MCF 10A (cell line): Measurements from ENCODE around the gene GPR173. TPM values are rescaled to one million over a fixed set of nuclear protein-coding genes. Genes with fewer than 3 reads are reported as not detected.

Experiments used
- Bru-seq: library from RNA; stranded (reverse); fragments of 400-500 nt; gene quantifications from one replicate; lab custom pipeline; 2021; lab: Mats Ljungman, UMichigan
- BruChase-seq, 2 experiments: library from RNA; stranded (reverse); fragments of 400-500 nt; gene quantifications; one replicate each; lab custom pipeline; 2021; lab: Mats Ljungman, UMichigan
- BruUV-seq: library from RNA; stranded (reverse); fragments of 400-500 nt; replicated peaks from 2 replicates; lab custom pipeline; 2021; lab: Mats Ljungman, UMichigan
- CTCF ChIA-PET: fragments of 300-600 bp; sonication (Branson Sonifier 250); formaldehyde crosslinking; extraction: SDS; loops from one replicate; lab custom pipeline; 2021; ENCODE audit warnings: antibody characterized with exemption, inconsistent platforms; lab: Yijun Ruan, JAX
- POLR2A ChIA-PET: fragments of 300-600, 350-650 bp; sonication (Branson Sonifier 250); formaldehyde crosslinking; extraction: SDS; loops from one replicate; lab custom pipeline; 2020; ENCODE audit warnings: antibody characterized with exemption, inconsistent platforms; lab: Yijun Ruan, JAX
- DNase-seq: peaks from one replicate; pipeline ENCODE4 v3.0.0-alpha.2; 2018; ENCODE audit not compliant: unreplicated experiment
- H3K27ac Mint-ChIP-seq: one replicate; pipeline ENCODE4 v1.8.0; 2022; ENCODE audit warnings: mild to moderate bottlenecking, low read depth, mixed read lengths; ENCODE audit not compliant: unreplicated experiment
- H3K27me3 Mint-ChIP-seq: one replicate; pipeline ENCODE4 v1.8.0; 2022; ENCODE audit warnings: mixed read lengths; ENCODE audit not compliant: insufficient read depth, unreplicated experiment
- H3K36me3 Mint-ChIP-seq: one replicate; pipeline ENCODE4 v1.8.0; 2022; ENCODE audit warnings: mild to moderate bottlenecking, moderate library complexity, mixed read lengths; ENCODE audit not compliant: insufficient read depth, unreplicated experiment
- H3K4me1 Mint-ChIP-seq: one replicate; pipeline ENCODE4 v1.8.0; 2022; ENCODE audit warnings: mixed read lengths; ENCODE audit not compliant: insufficient read depth, unreplicated experiment
- H3K4me3 Mint-ChIP-seq: one replicate; pipeline ENCODE4 v1.8.0; 2022; ENCODE audit warnings: mild to moderate bottlenecking, moderate library complexity, mixed read lengths; ENCODE audit not compliant: unreplicated experiment
- H3K9me3 Mint-ChIP-seq: one replicate; pipeline ENCODE4 v1.8.0; 2022; ENCODE audit warnings: mixed read lengths; ENCODE audit not compliant: unreplicated experiment
- CTCF ChIP-seq: fragments of 200-600 bp; IDR thresholded peaks from one replicate; pipeline ENCODE4 v1.8.0; 2022; ENCODE audit warnings: antibody characterized with exemption, mild to moderate bottlenecking; ENCODE audit not compliant: unreplicated experiment
- intact Hi-C: fragments of 100-400 bp; cut with micrococcal nuclease; formaldehyde crosslinking; loops from 2 replicates; pipeline ENCODE4 v1.14.1; 2022
- long read RNA-seq: library from polyadenylated mRNA; stranded (forward); transcript quantifications from one replicate; pipeline ENCODE4 v2.0.0, GENCODE V29; 2022
- total RNA-seq: library from RNA; stranded (reverse); gene quantifications from 2 replicates; pipeline ENCODE4 v1.2.3, GENCODE V29; 2022

The GPR173 gene
- total RNA-seq (1.3 TPM in 2 replicates), Bru-seq, nascent RNA (percentile 41 among the genes with signal in this experiment), BruChase-seq, experiment 1, labeled RNA remaining after a 6-hour chase (percentile 63 among the genes with signal in this experiment), BruChase-seq, experiment 2, labeled RNA remaining after a 2-hour chase (percentile 48 among the genes with signal in this experiment)
- long read RNA-seq, result 0 reads

- TF ChIP-seq CTCF, result no peak
- POLR2A ChIA-PET, result no interaction called here
- Mint-ChIP-seq H3K4me3 (peak within 1 kb of the TSS; percentile 39), H3K27me3 (peaks cover 21% of the 10 kb centered on the region), H3K27ac (no peak within 1 kb of the TSS), H3K9me3 (no peaks in the 10 kb centered on the region), H3K36me3 (no peaks in the 10 kb centered on the region), H3K4me1 (no peaks in the 10 kb centered on the region)
- no TSS peak for BruUV-seq
- CTCF ChIA-PET, result no interaction called here
- DNase-seq, result peak; percentile 34
- intact Hi-C loops, result no loop called here
These were observed at the start of gene GPR173 for GRCh38 chrX:53048169-53049126. GPR173 (plus strand) TSS chrX:53048789; CDS start chrX:53076622, 27,833 bp downstream.

- TF ChIP-seq CTCF, result no peak
- DNase-seq, result no peak
- intact Hi-C loops, result no loop called here
- POLR2A ChIA-PET, result no interaction called here
- Mint-ChIP-seq H3K9me3 (no peaks in the 10 kb centered on the region), H3K27me3 (peaks cover 80% of the 10 kb centered on the region), H3K27ac (no peak overlapping the region), H3K4me3 (no peak overlapping the region), H3K36me3 (peaks cover 5% of the 10 kb centered on the region), H3K4me1 (no peaks in the 10 kb centered on the region)
- CTCF ChIA-PET, result no interaction called here
- BruUV-seq, result no TSS peak
These were observed 48.0 kb upstream of the GPR173 start for GRCh38 chrX:53000447-53001135.

- Mint-ChIP-seq H3K4me3 (no peak overlapping the region), H3K4me1 (no peaks in the 10 kb centered on the region), H3K9me3 (no peaks in the 10 kb centered on the region), H3K36me3 (no peaks in the 10 kb centered on the region), H3K27me3 (peaks cover 82% of the 10 kb centered on the region), H3K27ac (no peak overlapping the region)
- DNase-seq, result no peak
- BruUV-seq, result no TSS peak
- intact Hi-C loops, result no loop called here
- POLR2A ChIA-PET, result no interaction called here
- no peak for TF ChIP-seq CTCF
- CTCF ChIA-PET, result interaction anchor here (0.6 kb wide), 2 partner anchors 11 to 15 kb away, joined by 3 to 4 read pairs; no protein-coding TSS in a partner anchor
These were observed 46.6 kb upstream of the GPR173 start for GRCh38 chrX:53001958-53002357.
